ENCODE results near the gene KRT27.

GRCh38 chr17:40812639-40813038 is 30.3 kb upstream of the KRT27 start:
- TF ChIP-seq POLR2AphosphoS5 (IDR thresholded peaks at IDR 0.05; ENCODE audit: insufficient read depth in 1 of 2, low read depth in 1 of 2): no peak
- TF ChIP-seq CTCF (IDR thresholded peaks at IDR 0.05): no peak

Data from vagina (tissue), 2 donors.